Adrenal gland (tissue), 5 donors: ENCODE results near the gene ASNSD1.

Experiments
- CTCF ChIP-seq, 6 experiments: fragments of 450-650 bp in 4 of 6; fragments of 200-600 bp in 2 of 6; sonication (generic) in 1 of 6; IDR thresholded peaks; 1 replicate in 5 of 6; 2 replicates in 1 of 6; pipeline versions ENCODE4 v1.5.1 to v1.8.0; 2016 to 2021; ENCODE audit warnings: antibody characterized with exemption in 6 of 6, mild to moderate bottlenecking in 2 of 6, moderate library complexity in 1 of 6
- POLR2A ChIP-seq, 2 donors: fragments of 450-650 bp; IDR thresholded peaks; one replicate each; pipeline ENCODE4 v1.6.1; 2017; ENCODE audit warnings: antibody characterized with exemption in 2 of 2, mild to moderate bottlenecking in 2 of 2, moderate library complexity in 1 of 2
- donor health status: DM: no; HTN: no; CAD: no.

GRCh38 chr2:189614585-189614984 lies 46.7 kb upstream of the ASNSD1 start:
- no peak for TF ChIP-seq CTCF (IDR thresholded peaks at IDR 0.05)
- TF ChIP-seq POLR2A (IDR thresholded peaks at IDR 0.05), result no peak
